IMR-90 (cell line): ENCODE results near the gene TACC2. TPM values are rescaled to one million over a fixed set of nuclear protein-coding genes. Genes with fewer than 3 reads are reported as not detected.

Experiments
- microRNA-seq, 2 experiments: library from miRNA; stranded (forward) in 1 of 2; unstranded in 1 of 2; fragments of 10-50 nt in 1 of 2; fragments of <30 nt in 1 of 2; gene quantifications in 1 of 2; microRNA quantifications in 1 of 2; one replicate each; pipeline versions ENCODE3 to v1.1.0; 2013 to 2020; ENCODE audit not compliant: insufficient read depth in 1 of 2, insufficient read length in 1 of 2, unreplicated experiment in 1 of 2
- polyA plus RNA-seq, 3 experiments: library from polyadenylated mRNA; depleted of rRNA; stranded (reverse); fragments of >200 nt; gene quantifications; 2 replicates each; pipeline ENCODE4 v1.2.3, GENCODE V29; 2012; ENCODE audit warnings: low replicate concordance in 1 of 3
- small RNA-seq, 5 experiments: library from RNA; depleted of rRNA; stranded (forward); fragments of <200 nt; gene quantifications; one replicate each; pipeline ENCODE3, GENCODE V24; 2012
- total RNA-seq: library from RNA; depleted of rRNA; stranded (reverse); fragments of >200 nt; gene quantifications from 2 replicates; pipeline ENCODE4 v1.2.3, GENCODE V29; 2012; rRNA removed

TACC2 gene
- total and polyA plus RNA-seq, 2 of the 4 experiments (the other 2 are of a cell fraction) = 2.9 to 15.4 TPM

Small RNAs within 50 kb of the gene (microRNA-seq; reads per million reads assigned to microRNA genes)
- not detected for gene RF02219 (ENCODE audit: insufficient read depth, insufficient read length)

Small RNAs within 50 kb of the gene (small RNA-seq; reads per million reads assigned to genes)
- 0 reads per million in 5 experiments for gene RF02219

Other genes with a start within 250 kb of the TACC2 start
- gene ATE1, start 61.1 kb upstream of the TACC2 start, total RNA-seq = 21.9 and 27.8 TPM in 2 replicates
- 4.3 and 6.4 TPM in 2 replicates for gene ATE1, start 61.1 kb upstream of the TACC2 start, polyA plus RNA-seq (2012; rRNA removed)
- 13.4 and 20.8 TPM in 2 replicates for gene NSMCE4A, start 13.9 kb upstream of the TACC2 start, total RNA-seq
- 32.8 and 33.2 TPM in 2 replicates for gene NSMCE4A, start 13.9 kb upstream of the TACC2 start, polyA plus RNA-seq (2012; rRNA removed)